Fibroblast of lung (primary cell): ENCODE data around the gene AQR. TPM values are rescaled to one million over a fixed set of nuclear protein-coding genes. Genes with fewer than 3 reads are reported as not detected.

Experiments used
- DNase-seq, 2 donors: peaks; one replicate each; pipeline versions ENCODE4 v3.0.0 to v3.0.0-alpha.2; 2010; ENCODE audit warnings: low read depth in 2 of 2
- H2AFZ ChIP-seq: 2 replicates; pipeline ENCODE4 v1.5.1; 2012; ENCODE audit warnings: low read length, control low read depth, inconsistent platforms
- H3K27ac ChIP-seq: 2 replicates; pipeline ENCODE4 v1.5.1; 2011; ENCODE audit warnings: low read length, control low read depth; ENCODE audit not compliant: insufficient read depth
- H3K27me3 ChIP-seq: 2 replicates; pipeline ENCODE4 v1.5.1; 2011; ENCODE audit warnings: mild to moderate bottlenecking, low read length; ENCODE audit not compliant: control insufficient read depth, insufficient read depth
- H3K36me3 ChIP-seq: 2 replicates; pipeline ENCODE4 v1.5.1; 2011; ENCODE audit warnings: low read length; ENCODE audit not compliant: control insufficient read depth, insufficient read depth
- H3K4me1 ChIP-seq: 2 replicates; pipeline ENCODE4 v1.5.1; 2011; ENCODE audit warnings: low read length; ENCODE audit not compliant: control insufficient read depth, insufficient read depth; ENCODE audit errors: extremely low read depth
- H3K4me2 ChIP-seq: 2 replicates; pipeline ENCODE4 v1.5.1; 2011; ENCODE audit warnings: low read length, control low read depth; ENCODE audit not compliant: insufficient read depth; ENCODE audit errors: extremely low read depth
- H3K4me3 ChIP-seq, 4 experiments: fragments of 200-600 bp in 1 of 4; sonication (generic) in 1 of 4; replicated peaks in 1 of 4; 2 replicates each; pipeline ENCODE4 v1.5.1; 2011 to 2016; ENCODE audit warnings: low read length in 4 of 4, low read depth in 3 of 4, mild to moderate bottlenecking in 3 of 4, control low read depth in 2 of 4, inconsistent platforms in 1 of 4, mixed read lengths in 1 of 4; ENCODE audit not compliant: insufficient read depth in 1 of 4; ENCODE audit errors: control extremely low read depth in 1 of 4
- H3K79me2 ChIP-seq: 2 replicates; pipeline ENCODE4 v1.5.1; 2012; ENCODE audit warnings: mild to moderate bottlenecking, low read length, inconsistent platforms; ENCODE audit not compliant: control insufficient read depth, insufficient read depth
- H3K9ac ChIP-seq: 2 replicates; pipeline ENCODE4 v1.5.1; 2011; ENCODE audit warnings: mild to moderate bottlenecking, low read length, control low read depth; ENCODE audit not compliant: insufficient read depth
- H3K9me3 ChIP-seq: 2 replicates; pipeline ENCODE4 v1.5.1; 2012; ENCODE audit warnings: low read depth, low read length; ENCODE audit not compliant: control insufficient read depth, insufficient read depth
- H4K20me1 ChIP-seq: 2 replicates; pipeline ENCODE4 v1.5.1; 2011; ENCODE audit warnings: low read length; ENCODE audit not compliant: control insufficient read depth, insufficient read depth; ENCODE audit errors: extremely low read depth
- CTCF ChIP-seq, 2 donors: IDR thresholded peaks in 1 of 2; conservative IDR thresholded peaks in 1 of 2; 1 replicate in 1 of 2; 2 replicates in 1 of 2; pipeline ENCODE4 v1.5.1; 2011 to 2012; ENCODE audit warnings: low read length in 2 of 2, control low read depth in 1 of 2, inconsistent platforms in 1 of 2, low read depth in 1 of 2, mild to moderate bottlenecking in 1 of 2
- EZH2 ChIP-seq: IDR thresholded peaks from 2 replicates; pipeline ENCODE4 v1.5.1; 2012; ENCODE audit warnings: low read length, control low read depth, mild to moderate bottlenecking; ENCODE audit errors: missing control alignments
- polyA plus RNA-seq, 2 donors: library from polyadenylated mRNA; depleted of rRNA in 1 of 2; stranded (reverse) in 1 of 2; unstranded in 1 of 2; fragments of >200 nt; gene quantifications; 2 replicates each; pipeline ENCODE4 v1.2.1, GENCODE V29; 2011 to 2012; ENCODE audit warnings: missing spikeins in 1 of 2
- total RNA-seq: library from RNA; depleted of rRNA; stranded (reverse); fragments of >200 nt; gene quantifications from 2 replicates; pipeline ENCODE4 v1.2.1, GENCODE V29; 2014

Gene AQR
- total and polyA plus RNA-seq, 2 donors (not counting 1 experiment from before 2014, with no cell fraction given): 19.7 to 33.0 TPM

DNA sequence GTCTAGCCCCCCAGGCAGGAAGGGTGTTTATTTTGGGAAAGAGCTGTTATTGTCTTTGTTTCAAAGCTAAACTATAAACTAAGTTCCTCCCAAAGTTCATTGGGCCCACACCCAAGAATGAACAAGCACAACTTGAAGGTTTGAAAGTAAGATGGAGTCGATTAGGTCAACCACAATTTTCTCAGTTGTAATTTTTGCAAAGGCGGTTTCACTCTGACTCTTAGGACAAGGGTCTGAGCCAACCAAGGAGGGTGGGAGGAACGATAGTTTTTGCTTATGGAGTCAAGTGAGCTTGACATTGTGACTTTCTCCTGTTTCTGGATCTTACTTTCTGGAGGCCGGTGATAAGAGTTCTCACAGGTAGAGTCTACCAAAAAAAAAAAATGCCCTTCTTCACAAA lies 24.3 kb upstream of the AQR start:
- no peak overlapping the region for H3K4me2 ChIP-seq
- TF ChIP-seq CTCF (conservative IDR thresholded peaks at IDR 0.05 in 1 of 2, IDR thresholded peaks at IDR 0.05 in 1 of 2; ENCODE audit: low read depth in 1 of 2, low read length in 2 of 2) (no peak), EZH2 (no peak)
- H3K36me3 ChIP-seq: no peaks in the 10 kb centered on the region
- no peak overlapping the region for H2AFZ ChIP-seq
- no peaks in the 10 kb centered on the region for H3K27me3 ChIP-seq
- H3K27ac ChIP-seq: no peak overlapping the region
- no peak overlapping the region for H3K9ac ChIP-seq
- H3K79me2 ChIP-seq: no peaks in the 10 kb centered on the region
- DNase-seq: no peak
- H3K4me1 ChIP-seq: peaks cover under 1% of the 10 kb centered on the region
- no peaks in the 10 kb centered on the region for H4K20me1 ChIP-seq
- H3K4me3 ChIP-seq: no peak overlapping the region
- H3K9me3 ChIP-seq: no peaks in the 10 kb centered on the region

DNA sequence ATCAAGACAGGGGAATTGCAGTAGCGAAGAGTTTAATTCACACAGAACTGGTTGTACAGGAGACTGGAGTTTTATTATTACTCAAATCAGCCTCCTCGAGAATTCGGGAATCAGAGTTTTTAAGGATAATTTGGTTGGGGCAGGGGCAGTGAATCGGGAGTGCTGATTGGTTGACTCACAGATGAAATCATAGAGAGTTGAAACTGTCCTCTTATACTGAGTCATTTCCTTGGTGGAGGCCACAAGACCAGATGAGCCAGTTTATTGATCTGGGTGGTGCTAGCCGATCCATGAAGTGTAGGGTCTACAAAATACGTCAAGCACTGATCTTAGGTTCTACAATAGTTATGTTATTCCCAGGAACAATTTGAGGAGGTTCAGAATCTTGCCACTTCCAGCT lies 23.9 kb upstream of the AQR start:
- H3K4me2 ChIP-seq: no peak overlapping the region
- no peaks in the 10 kb centered on the region for H3K27me3 ChIP-seq
- no peaks in the 10 kb centered on the region for H3K9me3 ChIP-seq
- H2AFZ ChIP-seq: no peak overlapping the region
- DNase-seq: no peak
- peaks cover 2% of the 10 kb centered on the region for H3K4me1 ChIP-seq
- TF ChIP-seq CTCF (conservative IDR thresholded peaks at IDR 0.05 in 1 of 2, IDR thresholded peaks at IDR 0.05 in 1 of 2; ENCODE audit: low read depth in 1 of 2, low read length in 2 of 2) (no peak), EZH2 (no peak)
- H3K27ac ChIP-seq: no peak overlapping the region
- H3K9ac ChIP-seq: no peak overlapping the region
- H3K36me3 ChIP-seq: no peaks in the 10 kb centered on the region
- no peaks in the 10 kb centered on the region for H4K20me1 ChIP-seq
- H3K79me2 ChIP-seq: no peaks in the 10 kb centered on the region
- no peak overlapping the region for H3K4me3 ChIP-seq

DNA sequence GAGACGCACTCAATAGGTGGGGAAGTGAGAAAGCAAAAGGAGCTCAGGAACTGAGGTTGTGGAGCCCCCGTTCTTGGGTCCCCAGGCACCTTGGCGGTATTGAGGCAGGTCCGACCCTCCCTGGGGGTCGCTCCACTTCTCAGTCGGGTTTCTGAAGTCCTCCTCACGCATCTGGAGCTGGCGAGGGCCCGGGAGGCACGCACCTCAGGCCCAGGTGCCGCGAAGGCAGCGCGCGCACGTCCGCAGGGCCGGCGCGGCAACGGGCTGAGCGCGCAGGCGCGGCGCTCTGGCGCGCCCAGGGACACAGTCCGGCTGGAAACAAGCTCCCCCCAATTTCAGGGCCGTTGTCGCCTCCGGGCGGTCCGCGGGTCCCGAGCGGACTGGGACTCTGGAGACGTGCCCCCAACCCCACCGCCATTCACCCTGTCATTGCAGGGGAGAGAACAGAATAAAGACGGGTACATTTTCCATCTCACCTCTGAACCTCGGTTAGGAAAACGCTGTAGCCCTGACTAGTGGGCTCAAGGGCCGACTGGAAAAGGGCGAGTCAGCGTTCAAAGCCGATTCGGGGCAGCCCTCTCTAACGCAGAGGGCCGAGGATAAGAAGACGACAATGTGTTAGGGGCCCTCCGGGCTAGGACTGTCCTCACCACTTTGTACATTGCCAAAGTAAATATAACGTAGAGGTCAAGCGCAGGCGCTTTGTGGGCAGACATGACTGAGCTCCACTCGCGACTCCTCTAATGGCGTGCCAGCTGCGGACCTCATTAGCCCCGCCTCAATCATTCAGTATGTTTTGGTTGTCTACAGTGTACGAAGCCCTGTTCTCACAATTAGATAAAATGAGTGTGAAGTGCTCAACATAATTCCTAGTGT lies 18.7 kb upstream of the AQR start, which contains the start of gene ZNF770:
ZNF770 (minus strand) TSS at position 261 of the 876 bp plus-strand sequence. CDS start 4,853 bp downstream, outside the sequence.
- peak; percentile 74 to 82 for DNase-seq
- peak within 1 kb of the TSS; percentile 99 for H2AFZ ChIP-seq
- H3K4me2 ChIP-seq: peak within 1 kb of the TSS; percentile 92
- H3K4me3 ChIP-seq: peak within 1 kb of the TSS; percentile 97 to 100 (median 99)
- H4K20me1 ChIP-seq: no peaks in the 10 kb centered on the region
- peak within 1 kb of the TSS; percentile 93 for H3K9ac ChIP-seq
- TF ChIP-seq CTCF (conservative IDR thresholded peaks at IDR 0.05 in 1 of 2, IDR thresholded peaks at IDR 0.05 in 1 of 2; ENCODE audit: low read depth in 1 of 2, low read length in 2 of 2) (no peak), EZH2 (no peak)
- peaks cover 41% of the 10 kb centered on the region for H3K79me2 ChIP-seq
- H3K4me1 ChIP-seq: peaks cover 2% of the 10 kb centered on the region
- H3K36me3 ChIP-seq: no peaks in the 10 kb centered on the region
- H3K27me3 ChIP-seq: no peaks in the 10 kb centered on the region
- no peaks in the 10 kb centered on the region for H3K9me3 ChIP-seq
- peak within 1 kb of the TSS; percentile 97 for H3K27ac ChIP-seq
